Memory B cell (primary cell): Measurements from ENCODE around the gene ZNF516.
A peak's percentile ranks its signal among the peaks of the same experiment; 100 is the strongest.

ENCODE experiments used
- ATAC-seq: fragments of 150-1000 bp; cut with Tn5 transposase; 2 replicates; pipeline ENCODE4 v1.10.0; 2021; ENCODE audit warnings: low read depth, mild to moderate bottlenecking, moderate library complexity
- DNase-seq, 2 donors: peaks; one replicate each; pipeline ENCODE4 v3.0.0; 2022; ENCODE audit warnings: low spot score in 2 of 2
- H3K27ac Mint-ChIP-seq: one replicate; pipeline ENCODE4 v1.8.0; 2022; ENCODE audit warnings: mild to moderate bottlenecking, moderate library complexity, mixed read lengths
- H3K27me3 Mint-ChIP-seq: one replicate; pipeline ENCODE4 v1.8.0; 2022; ENCODE audit warnings: mixed read lengths
- H3K36me3 Mint-ChIP-seq: one replicate; pipeline ENCODE4 v1.8.0; 2022; ENCODE audit warnings: mild to moderate bottlenecking, mixed read lengths
- H3K4me1 Mint-ChIP-seq: one replicate; pipeline ENCODE4 v1.8.0; 2022; ENCODE audit warnings: mixed read lengths
- H3K4me3 Mint-ChIP-seq: one replicate; pipeline ENCODE4 v1.8.0; 2022; ENCODE audit warnings: mild to moderate bottlenecking, moderate library complexity, mixed read lengths
- H3K9me3 Mint-ChIP-seq: one replicate; pipeline ENCODE4 v1.8.0; 2022; ENCODE audit warnings: mixed read lengths

The ZNF516 gene

GRCh38 chr18:76380791-76381405, 114.1 kb downstream of the ZNF516 start:
- H3K4me3 Mint-ChIP-seq = no peak overlapping the region
- H3K36me3 Mint-ChIP-seq = no peaks in the 10 kb centered on the region
- H3K4me1 Mint-ChIP-seq = no peaks in the 10 kb centered on the region
- H3K27ac Mint-ChIP-seq = no peak overlapping the region
- H3K27me3 Mint-ChIP-seq = no peaks in the 10 kb centered on the region
- no peak for DNase-seq
- ATAC-seq = no peak
- H3K9me3 Mint-ChIP-seq = no peaks in the 10 kb centered on the region

DNA sequence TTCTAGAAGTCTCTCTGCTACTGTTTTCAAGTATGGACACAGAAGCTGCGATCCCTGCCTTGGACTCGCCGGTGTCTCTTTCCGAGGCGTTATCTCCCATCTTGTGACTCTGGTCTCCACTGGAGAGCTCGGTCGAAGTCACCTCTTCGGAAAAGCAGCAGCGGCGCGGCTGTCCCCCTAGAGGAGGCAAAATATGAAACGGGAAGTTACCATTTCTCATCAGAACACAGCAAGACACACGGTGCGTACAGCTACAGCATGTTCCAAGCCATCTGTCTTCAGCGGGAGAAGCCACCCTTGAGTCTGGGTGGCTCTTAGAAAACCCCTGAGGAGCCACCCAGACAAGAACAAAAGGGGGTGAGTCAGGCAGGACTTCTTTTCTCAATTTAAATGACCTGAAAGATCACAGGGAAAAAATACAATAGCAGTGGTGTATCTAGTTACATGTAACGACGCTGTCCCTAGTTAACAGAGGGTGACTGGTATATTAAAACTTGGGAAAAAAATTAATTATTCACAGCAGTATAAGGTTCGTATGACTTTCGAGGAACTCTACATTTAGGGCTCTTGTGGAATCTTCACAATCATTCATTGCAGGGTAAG, 114.8 kb downstream of the ZNF516 start:
- H3K9me3 Mint-ChIP-seq = no peaks in the 10 kb centered on the region
- ATAC-seq (no peak), DNase-seq (no peak)
- H3K4me1 Mint-ChIP-seq = peaks cover 5% of the 10 kb centered on the region
- peaks cover under 1% of the 10 kb centered on the region for H3K36me3 Mint-ChIP-seq
- H3K27ac Mint-ChIP-seq = no peak overlapping the region
- no peak overlapping the region for H3K4me3 Mint-ChIP-seq
- H3K27me3 Mint-ChIP-seq = no peaks in the 10 kb centered on the region

DNA sequence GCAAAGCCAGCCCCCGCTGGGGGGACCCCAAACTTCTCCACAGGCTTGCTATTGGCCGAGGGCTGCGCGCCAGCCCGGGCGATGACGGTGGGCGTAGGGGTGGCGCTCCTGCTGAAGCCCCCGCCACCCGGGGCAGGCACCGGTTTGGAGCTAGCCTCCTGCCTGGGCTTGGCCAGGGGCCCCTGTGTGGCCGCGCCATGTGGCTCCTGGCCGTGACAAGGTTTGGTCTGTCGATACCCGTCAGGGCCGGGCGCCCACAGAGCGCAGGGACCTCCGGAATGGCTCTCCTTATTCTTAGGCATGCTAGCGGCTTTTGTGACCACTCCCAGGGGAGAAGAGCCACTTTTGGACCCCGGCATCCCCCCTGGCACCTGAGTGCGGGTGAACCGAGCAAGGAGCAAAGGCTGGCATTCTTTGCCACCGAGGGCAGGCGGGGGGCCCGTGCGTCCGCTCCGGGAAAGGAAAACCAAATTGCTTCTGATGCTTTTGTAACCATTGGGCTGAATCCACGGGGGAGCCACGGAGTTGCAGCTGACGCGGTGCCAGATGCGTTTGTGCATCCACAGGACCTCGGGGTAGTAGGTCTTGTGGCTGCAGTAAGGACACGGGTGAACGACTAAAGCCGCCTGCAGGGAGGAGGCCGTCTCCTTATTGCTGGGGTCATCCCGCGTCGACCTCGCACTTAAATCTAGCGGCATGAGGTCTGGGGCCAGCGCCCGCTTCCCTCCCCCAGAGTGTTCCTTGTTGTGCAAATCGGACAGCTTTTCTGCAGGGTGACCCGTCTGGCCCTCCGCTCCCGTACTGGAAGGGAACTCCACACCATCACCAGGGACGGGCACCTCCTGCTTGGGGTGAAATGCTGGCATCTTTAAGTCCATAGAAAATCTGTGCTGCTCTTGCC, 115.6 kb downstream of the ZNF516 start:
- H3K27ac Mint-ChIP-seq = no peak overlapping the region
- DNase-seq (no peak), ATAC-seq (no peak)
- peaks cover 13% of the 10 kb centered on the region for H3K4me1 Mint-ChIP-seq
- no peaks in the 10 kb centered on the region for H3K27me3 Mint-ChIP-seq
- H3K4me3 Mint-ChIP-seq = no peak overlapping the region
- no peaks in the 10 kb centered on the region for H3K9me3 Mint-ChIP-seq
- H3K36me3 Mint-ChIP-seq = peaks cover 3% of the 10 kb centered on the region

GRCh38 chr18:76378526-76379215, 116.4 kb downstream of the ZNF516 start:
- Mint-ChIP-seq H3K27ac (no peak overlapping the region), H3K4me3 (no peak overlapping the region), H3K4me1 (peaks cover 18% of the 10 kb centered on the region), H3K27me3 (no peaks in the 10 kb centered on the region), H3K36me3 (peaks cover 3% of the 10 kb centered on the region), H3K9me3 (no peaks in the 10 kb centered on the region)
- DNase-seq = no peak
- ATAC-seq = no peak

DNA sequence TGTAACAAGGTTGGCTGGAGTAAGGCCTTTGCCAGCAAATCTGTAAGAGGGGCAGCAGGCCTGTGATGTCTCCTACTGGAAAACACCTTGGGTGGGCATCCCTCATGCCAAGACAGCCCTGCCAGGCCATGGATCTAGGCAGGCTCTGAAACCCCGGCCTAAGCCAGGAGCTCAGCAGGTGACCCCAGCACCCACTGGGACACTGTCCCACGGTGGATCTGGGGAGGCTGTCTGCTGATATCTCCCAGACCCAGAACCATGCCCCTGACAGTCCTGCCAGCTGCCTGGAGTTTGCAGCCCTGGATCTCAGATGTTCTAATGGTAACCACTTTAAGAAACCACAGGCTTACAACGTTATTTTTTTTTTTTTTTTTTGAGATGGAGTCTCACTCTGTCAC, 117.7 kb downstream of the ZNF516 start:
- peaks cover 3% of the 10 kb centered on the region for H3K36me3 Mint-ChIP-seq
- H3K9me3 Mint-ChIP-seq = no peaks in the 10 kb centered on the region
- no peak overlapping the region for H3K4me3 Mint-ChIP-seq
- no peak for ATAC-seq
- DNase-seq = no peak
- peaks cover 18% of the 10 kb centered on the region for H3K4me1 Mint-ChIP-seq
- H3K27me3 Mint-ChIP-seq = no peaks in the 10 kb centered on the region
- H3K27ac Mint-ChIP-seq = no peak overlapping the region

GRCh38 chr18:76376668-76377358, 118.2 kb downstream of the ZNF516 start:
- Mint-ChIP-seq H3K36me3 (peaks cover 3% of the 10 kb centered on the region), H3K4me3 (no peak overlapping the region), H3K9me3 (no peaks in the 10 kb centered on the region), H3K27ac (no peak overlapping the region), H3K4me1 (peaks cover 18% of the 10 kb centered on the region), H3K27me3 (no peaks in the 10 kb centered on the region)
- ATAC-seq (no peak), DNase-seq (no peak)

DNA sequence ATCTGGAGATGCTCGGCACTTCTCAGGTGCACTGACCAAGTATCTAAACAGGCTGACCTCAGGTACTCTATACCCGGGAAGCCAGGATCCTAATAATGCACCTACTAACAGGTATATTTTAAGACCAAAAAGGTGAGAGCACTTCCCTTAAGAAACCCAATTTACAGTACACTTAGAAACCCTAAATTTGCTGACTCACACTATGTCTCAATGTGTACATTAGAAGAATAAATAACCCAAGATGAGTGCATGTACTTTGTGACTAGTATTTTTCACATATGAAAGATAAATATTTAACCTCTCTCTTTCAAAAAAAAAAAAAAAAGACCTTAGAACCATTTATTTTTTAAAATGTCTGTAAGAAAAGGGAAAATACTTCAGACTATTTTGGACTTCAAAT, 118.8 kb downstream of the ZNF516 start:
- DNase-seq = no peak
- no peaks in the 10 kb centered on the region for H3K27me3 Mint-ChIP-seq
- H3K4me1 Mint-ChIP-seq = peaks cover 18% of the 10 kb centered on the region
- H3K4me3 Mint-ChIP-seq = no peak overlapping the region
- H3K36me3 Mint-ChIP-seq = peaks cover 3% of the 10 kb centered on the region
- ATAC-seq = no peak
- no peaks in the 10 kb centered on the region for H3K9me3 Mint-ChIP-seq
- H3K27ac Mint-ChIP-seq = no peak overlapping the region

- H3K4me1 Mint-ChIP-seq = peaks cover 18% of the 10 kb centered on the region
- H3K4me3 Mint-ChIP-seq = no peak overlapping the region
- no peaks in the 10 kb centered on the region for H3K9me3 Mint-ChIP-seq
- DNase-seq (no peak), ATAC-seq (no peak)
- H3K27ac Mint-ChIP-seq = peak overlapping the region; percentile 33
- no peaks in the 10 kb centered on the region for H3K27me3 Mint-ChIP-seq
- H3K36me3 Mint-ChIP-seq = peaks cover 3% of the 10 kb centered on the region
Observed at GRCh38 chr18:76374330-76375281, 120.4 kb downstream of the ZNF516 start.

DNA sequence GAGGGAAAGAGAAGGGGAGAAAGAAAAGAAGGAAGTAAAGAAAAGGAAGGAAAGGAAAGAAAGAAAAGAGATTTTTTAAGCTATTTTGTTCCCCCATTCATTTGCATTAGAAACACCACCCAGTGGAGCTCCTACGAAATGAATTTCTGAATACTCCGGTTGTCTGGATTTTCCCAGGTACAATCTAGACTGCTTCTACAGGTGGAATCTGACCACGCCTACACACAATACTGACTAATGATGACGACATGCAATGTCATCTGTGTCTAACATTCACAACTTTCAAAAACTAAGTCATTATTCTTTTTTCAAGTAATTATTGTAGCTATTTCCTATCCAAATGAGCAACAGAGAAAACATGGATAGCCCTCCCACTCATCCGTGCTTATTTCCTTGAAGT, 121.7 kb downstream of the ZNF516 start:
- Mint-ChIP-seq H3K9me3 (no peaks in the 10 kb centered on the region), H3K27me3 (no peaks in the 10 kb centered on the region), H3K27ac (no peak overlapping the region), H3K36me3 (peaks cover 3% of the 10 kb centered on the region), H3K4me1 (peaks cover 18% of the 10 kb centered on the region), H3K4me3 (no peak overlapping the region)
- DNase-seq (no peak), ATAC-seq (no peak)

DNA sequence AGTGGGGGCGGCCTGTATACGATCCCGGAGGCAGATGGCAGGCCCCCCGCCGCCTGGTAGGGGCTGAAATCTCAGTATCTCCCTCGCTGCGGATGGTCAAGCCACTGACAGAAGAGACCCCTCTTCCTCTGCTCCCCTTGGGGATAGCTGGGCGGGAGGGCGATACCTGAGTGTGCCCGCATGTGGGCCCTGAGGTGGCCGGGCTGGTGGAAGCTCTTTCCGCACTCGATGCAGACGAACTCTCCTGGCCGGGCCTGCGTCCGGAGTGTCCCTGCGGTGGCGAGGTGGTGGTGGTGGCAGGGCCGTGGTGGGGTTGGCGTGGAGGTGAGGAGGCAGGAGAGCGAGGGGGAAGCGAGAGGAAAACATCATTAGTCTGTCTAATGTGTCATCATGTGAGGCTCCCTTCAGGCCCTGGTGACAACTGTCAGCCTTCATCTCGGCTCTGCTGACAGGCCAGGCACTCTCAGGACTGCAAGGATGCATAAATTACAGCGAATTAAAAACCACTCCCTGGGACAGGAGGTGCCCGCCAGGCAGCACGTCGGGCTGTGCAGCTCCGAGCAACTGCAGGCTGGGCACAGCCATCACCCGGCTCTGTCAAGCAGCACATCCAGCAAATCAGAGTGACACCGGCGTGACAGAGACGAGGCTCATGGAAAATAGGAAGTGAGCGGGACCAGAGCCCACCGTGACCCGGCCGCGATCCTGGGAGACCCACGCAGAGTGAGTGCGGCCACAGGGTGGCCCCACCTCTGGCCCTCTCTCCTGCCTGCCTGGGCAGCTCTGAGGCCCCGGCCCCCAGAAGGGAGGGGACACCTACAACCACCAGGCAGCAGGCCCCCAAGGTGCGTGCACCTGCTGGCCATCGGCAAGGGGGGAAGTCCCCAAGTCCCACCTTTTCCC, 123.5 kb downstream of the ZNF516 start:
- H3K27ac Mint-ChIP-seq = no peak overlapping the region
- peaks cover 20% of the 10 kb centered on the region for H3K4me1 Mint-ChIP-seq
- ATAC-seq = no peak
- H3K9me3 Mint-ChIP-seq = no peaks in the 10 kb centered on the region
- no peak for DNase-seq
- H3K36me3 Mint-ChIP-seq = peaks cover 3% of the 10 kb centered on the region
- no peaks in the 10 kb centered on the region for H3K27me3 Mint-ChIP-seq
- H3K4me3 Mint-ChIP-seq = no peak overlapping the region

DNA sequence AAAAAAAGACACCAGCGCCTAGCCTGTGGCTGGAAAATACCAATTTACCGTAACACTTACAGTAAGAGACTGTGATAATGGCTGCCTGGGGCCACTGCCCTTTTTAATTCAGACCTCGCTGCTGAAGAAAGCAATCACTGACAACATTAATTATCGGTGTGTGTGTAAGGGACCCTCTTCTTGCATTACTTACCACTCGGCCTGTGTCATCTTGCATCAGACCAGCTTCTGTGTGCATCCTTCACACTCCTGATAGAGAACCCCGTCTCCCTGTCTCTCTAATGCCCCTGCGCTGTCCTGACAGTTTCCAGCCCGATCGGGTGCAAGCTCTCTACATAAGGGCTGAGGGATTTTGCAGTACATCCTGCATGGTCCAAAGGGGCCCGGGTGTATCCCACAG, 124.4 kb downstream of the ZNF516 start:
- Mint-ChIP-seq H3K36me3 (peaks cover 3% of the 10 kb centered on the region), H3K9me3 (no peaks in the 10 kb centered on the region), H3K27ac (no peak overlapping the region), H3K4me3 (no peak overlapping the region), H3K27me3 (peaks cover 1% of the 10 kb centered on the region), H3K4me1 (peaks cover 19% of the 10 kb centered on the region)
- no peak for DNase-seq
- ATAC-seq = no peak

GRCh38 chr18:76370201-76370600, 124.8 kb downstream of the ZNF516 start:
- Mint-ChIP-seq H3K36me3 (peaks cover 3% of the 10 kb centered on the region), H3K27ac (no peak overlapping the region), H3K4me3 (no peak overlapping the region), H3K4me1 (peaks cover 14% of the 10 kb centered on the region), H3K27me3 (peaks cover 1% of the 10 kb centered on the region), H3K9me3 (no peaks in the 10 kb centered on the region)
- DNase-seq (no peak), ATAC-seq (no peak)
